A204.1 (cell line): ENCODE data around the gene EIF2B2.
"Not testable (repeated sequence)": the region's sequence is repeated elsewhere in the genome, so short reads cannot be mapped to it uniquely, and the experiment has no call there.

Experiments
- FAIRE-seq: peaks from 2 replicates; lab custom pipeline; 2012; peaks lifted over from hg19 to GRCh38; lab: Jason Lieb, UNC

EIF2B2 gene

DNA sequence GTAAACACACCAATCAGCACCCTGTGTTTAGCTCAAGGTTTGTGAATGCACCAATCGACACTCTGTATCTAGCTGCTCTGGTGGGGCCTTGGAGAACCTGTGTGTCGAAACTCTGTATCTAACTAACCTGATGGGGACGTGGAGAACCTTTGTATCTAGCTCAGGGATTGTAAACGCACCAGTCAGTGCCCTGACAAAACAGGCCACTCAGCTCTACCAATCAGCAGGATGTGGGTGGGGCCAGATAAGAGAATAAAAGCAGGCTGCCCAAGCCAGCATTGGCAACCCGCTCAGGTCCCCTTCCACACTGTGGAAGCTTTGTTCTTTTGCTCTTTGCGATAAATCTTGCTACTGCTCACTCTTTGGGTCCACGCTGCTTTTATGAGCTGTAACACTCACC is 6.9 kb upstream of the EIF2B2 start:
- not testable (repeated sequence) for FAIRE-seq

DNA sequence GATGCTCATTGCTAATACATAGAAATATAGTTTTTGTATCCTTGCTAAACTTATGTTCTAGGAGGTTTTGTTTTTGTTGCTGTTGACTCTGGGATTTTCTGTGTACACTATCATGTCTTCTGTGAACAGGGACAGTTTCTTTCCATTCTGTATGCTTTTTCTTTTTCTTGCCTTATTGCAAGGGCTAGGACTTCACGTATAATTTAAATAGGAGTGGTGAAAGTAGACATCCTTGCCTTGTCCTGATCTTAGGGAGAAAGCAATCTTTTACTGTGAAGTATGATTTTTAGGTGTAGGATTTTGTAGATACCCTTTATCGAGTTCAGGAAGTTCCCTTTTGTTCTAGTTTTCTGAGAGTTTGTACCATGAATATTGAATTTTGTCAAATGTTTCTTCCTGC is 1.5 kb upstream of the EIF2B2 start:
- no peak for FAIRE-seq

DNA sequence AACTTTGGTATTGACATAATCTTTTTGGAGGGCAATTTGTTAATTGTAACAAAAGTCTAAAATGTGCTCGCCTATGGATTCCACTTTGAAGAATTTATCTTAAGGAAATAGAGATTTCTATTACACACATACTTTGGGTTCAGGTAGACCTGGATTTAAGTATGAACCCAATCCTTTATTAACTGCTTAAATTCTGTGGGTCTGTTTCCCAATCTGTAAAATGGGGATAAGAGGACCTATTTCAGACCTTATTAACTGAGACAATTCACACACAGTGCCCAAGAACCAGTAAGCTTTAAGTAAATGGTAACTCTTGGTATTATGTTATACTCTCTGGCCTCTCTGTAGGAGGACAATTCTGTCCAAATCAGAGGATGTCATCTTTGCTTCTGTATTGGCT is 822 bp upstream of the EIF2B2 start:
- no peak for FAIRE-seq

DNA sequence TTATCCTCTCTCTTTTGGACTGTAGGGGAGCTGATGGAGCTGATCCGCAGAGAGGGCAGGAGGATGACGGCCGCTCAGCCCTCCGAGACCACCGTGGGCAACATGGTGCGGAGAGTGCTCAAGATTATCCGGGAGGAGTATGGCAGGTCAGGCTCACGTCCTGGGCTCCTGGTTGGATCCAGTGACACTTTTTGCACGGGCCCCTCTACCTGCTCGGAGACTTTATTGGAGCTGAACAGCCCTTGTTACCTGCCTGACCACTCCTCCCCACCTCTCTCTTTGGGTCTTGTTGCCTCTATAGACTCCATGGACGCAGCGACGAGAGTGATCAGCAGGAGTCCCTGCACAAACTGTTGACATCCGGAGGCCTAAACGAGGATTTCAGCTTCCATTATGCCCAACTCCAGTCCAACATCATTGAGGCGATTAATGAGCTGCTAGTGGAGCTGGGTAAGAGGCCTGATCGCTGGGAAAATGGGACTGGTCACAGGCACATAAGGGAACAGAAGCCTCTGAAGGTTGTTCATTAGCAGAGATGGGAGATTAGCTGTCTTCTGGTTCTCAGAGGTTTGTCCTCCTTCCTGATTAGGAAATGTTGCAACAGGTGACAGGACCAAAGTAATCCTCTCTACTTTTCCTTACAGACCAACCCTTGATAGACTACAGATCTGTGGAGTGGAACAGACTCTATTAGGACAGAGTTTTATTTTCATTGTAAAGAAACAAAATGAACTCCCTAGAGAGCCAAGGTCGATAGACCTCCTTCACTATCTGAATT is 718 bp downstream of the EIF2B2 start:
- no peak for FAIRE-seq

DNA sequence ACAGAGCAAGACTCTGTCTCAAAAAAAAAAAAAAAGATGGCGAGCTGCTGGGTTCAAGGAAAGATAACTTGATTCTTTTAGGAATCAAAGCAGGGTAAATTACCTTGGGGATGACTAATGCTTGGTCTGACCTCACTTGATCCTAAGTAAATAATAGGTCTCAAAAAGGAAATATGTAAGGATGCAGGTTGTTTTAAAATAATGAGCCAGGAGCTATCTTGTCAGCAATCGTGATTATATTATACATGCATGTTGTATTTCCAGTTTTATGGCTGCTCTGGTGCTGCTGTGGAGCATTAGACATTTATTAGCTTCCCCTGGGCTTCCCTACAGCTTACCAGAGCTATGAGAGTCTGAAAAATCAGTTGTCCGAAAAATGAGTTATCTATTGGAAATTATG is 2.6 kb downstream of the EIF2B2 start:
- FAIRE-seq = no peak

DNA sequence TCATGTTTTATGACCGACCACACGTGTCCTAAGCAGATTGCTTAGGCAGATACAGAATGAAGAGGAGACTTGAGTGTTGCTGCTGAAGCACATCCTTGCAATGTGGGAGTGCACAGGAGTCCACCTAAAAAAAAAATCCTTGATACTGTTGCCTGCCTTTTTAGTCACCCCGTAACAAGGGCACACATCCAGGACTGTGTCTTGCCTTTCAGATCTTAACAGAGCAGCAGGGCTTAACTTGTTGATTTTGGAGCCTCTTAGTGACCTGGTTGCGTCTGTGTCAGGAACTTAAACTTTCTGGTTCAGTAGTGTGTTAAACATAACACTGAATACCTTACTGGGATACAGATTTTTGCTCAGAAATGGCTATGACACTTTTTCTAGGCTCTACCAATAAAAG is 6.5 kb downstream of the EIF2B2 start:
- FAIRE-seq = no peak

DNA sequence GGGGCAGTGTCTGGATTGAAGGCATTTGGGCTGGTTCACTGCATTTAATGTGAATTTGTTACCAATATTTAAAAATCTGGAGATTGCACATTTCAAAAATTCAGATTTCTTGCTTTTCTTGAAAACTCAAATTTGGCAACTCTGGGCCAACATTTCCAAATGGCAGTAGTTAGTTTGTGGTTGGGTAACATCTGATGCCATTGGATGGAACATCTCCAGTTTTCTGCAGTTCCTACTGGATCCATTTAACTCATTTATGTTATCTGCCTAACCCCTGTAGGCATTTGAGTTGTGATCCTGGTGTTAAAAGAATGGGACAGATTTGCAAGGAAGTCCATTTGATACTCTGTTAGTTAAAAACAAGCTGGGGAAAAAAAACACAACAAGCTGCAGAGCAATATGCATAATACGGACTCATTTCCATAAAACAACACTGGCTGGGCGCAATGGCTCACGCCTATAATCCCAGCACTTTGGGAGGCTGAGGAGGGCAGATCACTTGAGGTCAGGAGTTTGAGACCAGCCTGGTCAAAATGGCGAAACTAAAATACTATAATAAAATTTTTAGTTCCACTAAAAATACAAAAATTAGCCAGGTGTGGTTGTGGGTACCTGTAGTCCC is 7.9 kb downstream of the EIF2B2 start:
- FAIRE-seq = no peak

DNA sequence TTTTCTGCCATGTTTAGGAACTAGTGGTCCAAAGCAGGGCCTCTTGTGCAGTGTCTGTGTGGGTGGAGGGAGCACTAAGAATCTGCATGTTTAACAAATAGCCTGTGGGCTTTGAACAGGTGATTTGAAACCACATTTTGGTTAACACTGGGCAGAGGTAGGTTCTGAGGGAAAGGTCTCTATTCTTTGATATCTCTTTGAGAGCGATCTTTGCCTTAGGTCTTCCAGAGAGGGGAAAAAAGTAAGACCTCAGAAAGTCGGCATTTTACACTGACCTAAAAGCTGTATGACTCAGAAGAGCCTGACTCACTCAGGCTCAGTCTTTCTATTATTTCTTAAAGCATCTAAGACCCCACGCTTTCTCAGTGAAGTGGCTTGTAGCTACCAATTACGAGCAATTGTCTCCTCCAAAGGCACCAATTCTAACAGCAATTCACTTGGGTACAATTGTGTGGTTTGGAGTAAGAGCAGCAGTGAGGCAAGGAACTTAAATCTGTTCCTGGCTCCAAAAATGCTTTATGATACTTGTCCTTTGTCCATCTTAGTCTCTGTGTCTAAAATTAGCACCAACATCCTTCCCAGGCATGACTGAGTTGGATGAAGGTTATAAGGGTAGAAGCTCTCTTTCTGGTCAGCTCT is 8.8 kb downstream of the EIF2B2 start:
- FAIRE-seq = no peak

DNA sequence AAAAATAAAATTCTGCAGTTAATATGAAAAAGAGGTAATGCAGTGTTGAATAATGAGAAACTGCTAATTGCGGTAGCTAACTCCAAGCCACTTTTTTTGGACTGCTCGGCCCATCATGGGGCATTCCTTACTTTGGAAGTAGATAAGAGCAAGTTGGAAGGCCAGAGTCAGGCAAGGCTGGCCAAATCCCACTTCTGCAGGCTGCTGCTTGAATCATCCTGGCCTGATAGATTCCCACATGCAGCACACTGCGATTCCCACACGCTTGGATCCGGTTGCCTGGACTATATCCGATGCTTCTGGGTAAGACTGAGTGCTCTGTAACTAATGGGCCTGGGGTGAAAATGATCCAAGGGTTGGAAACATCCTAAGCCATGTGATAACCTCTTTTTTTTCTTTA is 10.6 kb downstream of the EIF2B2 start:
- no peak for FAIRE-seq

DNA sequence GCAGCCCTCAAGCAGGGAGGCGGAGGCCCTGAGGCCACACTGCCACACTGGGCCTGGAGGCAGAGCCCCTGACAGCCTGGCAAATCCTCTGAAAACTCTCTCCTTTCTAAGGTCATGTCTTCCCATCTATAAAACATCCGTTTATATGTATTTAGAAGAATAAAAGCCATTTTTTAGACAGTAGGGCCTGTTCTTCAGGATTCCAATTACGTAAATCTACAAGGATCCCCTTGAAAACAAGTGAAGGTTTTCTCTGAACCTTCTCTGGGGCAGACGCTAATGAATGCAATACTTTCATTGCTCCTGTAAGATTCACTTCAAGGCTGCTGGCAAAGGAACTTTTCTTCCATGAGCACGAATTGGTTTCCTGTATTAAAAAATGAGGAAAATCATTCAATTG is 12.8 kb downstream of the EIF2B2 start:
- FAIRE-seq = no peak

DNA sequence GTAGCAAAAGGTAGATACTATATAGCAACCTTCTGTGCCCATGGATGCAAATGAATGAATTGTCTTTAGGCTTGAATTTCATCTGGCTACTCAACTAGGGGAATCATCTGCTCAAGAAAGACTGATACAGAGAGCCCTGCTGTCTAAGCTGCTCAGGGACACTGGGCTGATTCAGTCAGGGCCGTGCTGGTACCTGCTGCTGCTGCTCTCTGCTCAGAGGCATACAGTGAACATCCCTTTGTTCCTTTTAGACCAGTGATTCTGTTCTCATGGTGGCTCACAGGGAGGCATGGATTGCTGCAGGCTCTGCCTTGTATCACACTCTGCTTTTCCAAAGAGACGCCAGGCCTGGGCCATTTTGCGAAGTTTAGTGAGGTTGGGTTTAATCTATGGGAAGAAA is 14.1 kb downstream of the EIF2B2 start:
- no peak for FAIRE-seq

DNA sequence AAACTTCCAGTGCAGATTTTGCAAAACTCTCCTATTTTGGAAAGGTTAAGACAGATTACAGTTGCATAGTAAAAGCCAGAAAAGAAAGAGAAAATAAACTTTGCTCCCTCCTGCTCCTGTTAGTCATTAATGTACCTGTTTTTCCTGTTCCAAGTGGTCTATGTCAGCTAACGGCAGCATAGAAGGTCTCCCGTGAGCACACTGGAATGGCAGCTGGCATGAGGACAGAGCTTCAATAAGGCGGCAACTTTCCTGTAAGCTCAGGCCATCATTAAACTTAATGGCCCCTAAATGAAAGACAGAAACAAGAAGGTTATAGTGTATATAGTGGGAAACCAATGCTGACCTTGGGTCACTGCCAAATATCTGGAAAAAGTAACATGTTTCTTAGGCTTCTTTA is 16.0 kb downstream of the EIF2B2 start:
- no peak for FAIRE-seq

DNA sequence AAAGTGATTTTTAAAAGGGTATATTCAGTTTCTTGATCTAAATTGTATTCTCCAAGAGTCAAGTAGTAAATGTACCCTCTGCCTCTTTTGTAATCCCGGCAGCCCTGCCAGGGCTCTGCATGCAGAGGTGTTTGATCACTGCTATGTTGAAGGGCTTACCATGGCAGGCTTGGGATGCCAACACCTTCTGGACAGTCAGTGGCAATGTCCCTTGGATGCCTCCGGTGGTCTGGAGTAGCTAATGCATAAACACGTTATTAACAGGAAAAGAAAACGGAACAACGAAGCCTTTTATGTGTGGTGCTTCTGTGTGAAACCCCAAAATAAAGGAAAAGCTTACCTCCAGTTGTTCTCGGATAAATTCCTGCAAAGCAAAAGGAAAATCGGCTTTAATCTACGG is 19.9 kb downstream of the EIF2B2 start:
- no peak for FAIRE-seq

DNA sequence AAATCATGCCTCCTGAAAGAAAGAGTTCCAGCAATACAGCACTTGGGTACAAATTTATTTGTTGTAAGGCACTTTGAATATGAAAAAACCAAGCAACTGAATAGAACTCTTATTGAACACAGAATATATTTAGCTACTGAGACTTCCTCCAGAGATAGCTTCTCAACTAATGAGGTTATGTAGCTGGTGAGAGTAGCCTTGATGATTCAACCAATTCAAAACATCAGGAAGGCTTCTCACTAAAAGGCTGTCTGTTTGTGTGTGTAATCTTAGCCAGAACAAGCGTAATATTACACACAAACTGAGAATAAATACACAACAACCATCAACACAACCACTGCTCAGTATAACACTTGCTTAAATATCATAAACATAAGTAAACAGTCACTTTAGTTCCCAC is 20.4 kb downstream of the EIF2B2 start:
- FAIRE-seq = no peak

DNA sequence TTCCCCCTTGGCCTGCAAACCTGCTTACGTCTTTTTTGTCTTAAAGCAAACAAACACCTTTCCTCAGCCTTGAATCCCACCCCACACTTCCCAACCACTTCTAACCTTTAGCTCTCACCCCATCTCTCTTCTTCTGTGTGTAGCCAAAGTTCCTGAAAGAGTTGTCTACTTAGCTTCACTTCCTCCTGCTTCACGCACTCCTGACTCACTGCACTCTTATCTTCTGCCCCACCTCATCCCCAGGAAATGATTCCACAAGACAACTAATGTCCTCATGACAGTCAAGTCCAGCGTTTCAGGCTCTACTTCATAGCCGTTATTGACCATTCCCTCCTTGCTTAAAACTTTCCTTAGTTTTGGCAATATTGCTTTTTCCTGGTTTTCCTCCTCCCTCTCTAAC is 22.4 kb downstream of the EIF2B2 start:
- FAIRE-seq = no peak

DNA sequence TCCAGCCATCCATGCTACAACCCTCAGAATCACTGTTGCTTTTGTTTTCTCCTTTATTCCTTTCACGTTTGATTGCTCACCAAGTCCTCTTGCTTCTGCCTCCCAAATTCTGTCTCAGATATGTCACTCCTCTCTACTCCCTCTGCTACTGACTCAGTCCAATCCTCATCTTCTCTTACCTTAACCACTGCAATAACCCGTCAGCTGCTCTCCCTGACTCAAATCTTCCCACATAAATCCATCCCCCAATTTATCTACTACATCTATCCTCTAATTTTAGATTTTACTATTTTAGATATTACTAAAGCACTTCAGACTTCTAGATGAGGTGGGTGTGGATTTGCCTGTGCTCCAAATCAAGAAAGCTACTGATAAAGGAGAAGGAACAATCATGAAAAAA is 23.2 kb downstream of the EIF2B2 start:
- FAIRE-seq = no peak

DNA sequence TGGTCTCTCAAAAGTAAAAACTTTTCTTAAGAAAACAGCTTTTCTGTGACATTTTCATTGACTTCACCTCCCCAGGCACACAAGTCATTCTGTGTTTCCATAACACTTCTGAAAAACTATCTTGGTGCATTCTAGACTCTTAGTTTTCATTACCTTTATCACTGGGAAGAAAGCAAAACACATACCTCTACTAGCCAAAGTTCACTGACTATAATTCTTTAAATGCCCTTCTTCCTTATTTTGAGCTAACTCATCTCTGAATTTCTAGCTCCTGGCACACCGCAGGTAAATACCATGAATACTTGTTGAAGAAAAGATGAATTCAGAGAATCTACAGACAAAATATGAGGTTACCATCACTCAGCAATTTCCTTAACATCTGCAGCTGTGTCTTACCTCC is 27.4 kb downstream of the EIF2B2 start:
- FAIRE-seq = no peak

DNA sequence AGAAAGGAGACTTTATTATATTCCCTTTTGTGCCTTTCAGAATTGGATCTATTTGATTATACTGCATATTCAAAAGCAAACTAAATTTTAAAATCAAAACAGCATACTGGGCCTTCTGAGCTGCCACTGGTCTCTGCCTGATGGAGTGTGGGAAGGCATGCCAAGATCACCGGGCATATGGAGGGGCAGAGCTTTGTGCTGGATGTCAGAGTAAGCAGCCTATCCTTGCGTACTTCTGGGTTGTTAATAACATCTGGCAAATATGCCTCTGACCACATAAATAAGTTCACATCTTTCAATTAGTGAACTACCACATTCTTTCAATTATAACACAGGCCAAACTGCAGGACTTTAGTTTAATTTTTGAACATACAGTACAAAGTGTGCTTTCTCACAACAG is 30.2 kb downstream of the EIF2B2 start:
- no peak for FAIRE-seq

DNA sequence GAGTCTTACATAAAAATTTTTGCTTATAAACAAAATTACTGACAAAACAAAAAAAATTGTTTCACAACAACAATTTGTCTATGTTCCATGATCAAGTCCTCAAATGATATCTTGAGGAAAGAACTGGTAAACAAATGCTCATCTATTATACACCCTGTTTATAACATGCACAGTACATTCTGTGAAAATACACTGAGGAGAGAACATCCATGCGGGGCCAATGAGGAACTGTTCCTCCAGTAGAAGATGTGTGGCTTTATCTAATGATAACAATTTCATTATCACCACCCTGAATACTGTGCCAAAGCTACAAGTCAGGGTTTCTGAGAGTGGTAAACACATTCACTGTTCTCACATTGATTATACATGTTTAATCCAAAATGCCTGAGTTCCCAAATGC is 37.8 kb downstream of the EIF2B2 start:
- FAIRE-seq = no peak

DNA sequence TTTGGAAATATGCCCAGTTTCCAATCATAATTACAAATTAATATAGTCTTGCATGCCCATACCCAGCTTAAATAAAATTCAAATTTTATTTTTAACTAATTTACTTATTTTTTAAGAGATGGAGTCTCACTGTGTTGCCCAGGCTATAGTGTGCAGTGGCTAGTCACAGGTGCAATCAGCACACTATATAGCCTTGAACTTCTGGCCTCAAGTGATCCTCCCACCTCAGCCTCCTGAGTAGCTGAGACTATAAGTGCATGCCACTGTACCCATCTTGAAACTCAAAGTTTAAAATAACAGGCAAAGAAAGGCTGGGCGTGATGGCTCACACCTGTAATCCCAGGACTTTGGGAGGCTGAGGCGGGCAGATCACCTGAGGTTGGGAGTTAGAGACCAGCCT is 38.2 kb downstream of the EIF2B2 start:
- FAIRE-seq = no peak

DNA sequence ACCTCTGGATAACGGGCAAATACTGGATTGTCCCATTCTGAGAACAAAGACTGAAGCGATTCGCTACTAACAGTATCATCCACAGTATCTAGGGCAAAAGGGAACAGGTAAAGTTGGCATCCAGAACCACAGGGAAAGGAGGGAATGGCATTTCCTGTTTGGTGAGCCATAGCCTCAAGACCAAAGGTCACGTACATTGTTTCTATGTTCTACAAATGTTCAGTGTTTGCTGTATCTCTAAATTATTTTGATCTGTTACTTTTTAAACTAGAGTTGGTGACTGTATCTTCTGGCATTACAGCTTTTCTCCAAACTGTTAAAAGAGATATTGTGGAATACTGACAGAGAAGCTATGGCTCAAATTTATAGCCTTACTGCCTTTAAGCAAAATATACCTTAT is 38.9 kb downstream of the EIF2B2 start:
- no peak for FAIRE-seq

DNA sequence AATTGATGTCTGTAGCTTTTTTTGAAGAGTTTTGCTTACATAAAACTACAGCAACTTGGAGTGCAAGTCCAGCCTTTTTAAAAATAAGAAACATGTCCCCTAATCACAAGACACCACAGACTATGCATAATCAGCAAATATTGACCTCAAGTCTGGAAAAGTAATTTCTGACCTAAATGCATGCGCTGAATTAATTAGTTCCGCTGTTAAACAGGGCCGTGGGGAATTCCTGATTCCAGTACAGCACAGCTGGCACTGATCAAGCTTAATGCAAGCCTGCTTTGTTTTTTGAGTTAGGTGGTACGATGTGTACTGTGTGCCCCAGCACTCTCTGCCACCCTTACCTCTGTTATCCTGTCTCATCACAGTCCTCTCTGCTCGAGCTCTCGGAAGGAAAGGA is 39.3 kb downstream of the EIF2B2 start:
- FAIRE-seq = no peak

DNA sequence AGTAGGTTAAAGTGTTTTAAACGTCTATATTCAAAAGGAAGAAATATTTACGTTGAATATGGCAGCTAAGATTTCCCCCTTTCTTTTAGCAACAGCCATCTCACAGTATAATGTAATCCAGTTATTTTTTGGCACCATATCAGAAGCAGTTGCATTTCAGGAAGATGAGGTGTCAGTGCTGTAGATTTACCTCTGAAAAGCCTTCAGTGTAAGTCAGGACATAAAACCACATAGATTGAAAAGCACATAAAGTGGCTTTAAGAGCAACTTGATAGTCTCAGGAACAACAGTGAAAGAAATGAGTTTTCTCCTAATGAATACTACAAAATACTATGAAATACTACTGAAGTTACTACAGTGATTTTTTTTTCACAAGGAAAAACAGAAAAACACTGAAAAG is 41.6 kb downstream of the EIF2B2 start:
- no peak for FAIRE-seq

DNA sequence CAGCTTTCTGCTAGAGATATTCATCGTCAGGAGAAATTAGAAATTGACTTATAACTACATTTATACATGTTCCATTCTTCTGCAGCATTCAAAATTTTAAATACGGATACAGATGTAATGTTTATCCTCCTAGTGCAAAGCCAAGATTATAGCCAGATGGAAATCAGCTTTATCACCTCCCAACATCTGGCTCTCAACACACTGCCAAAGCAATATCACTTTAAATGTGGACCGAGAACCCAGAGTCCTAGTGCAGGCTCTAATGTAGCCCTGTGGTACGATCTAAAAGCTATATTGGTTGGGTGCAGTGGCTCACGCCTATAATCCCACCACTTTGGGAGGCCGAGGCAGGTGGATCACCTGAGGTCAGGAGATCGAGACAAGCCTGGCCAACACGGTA is 42.0 kb downstream of the EIF2B2 start:
- FAIRE-seq = no peak
